GM12865 (cell line): ENCODE data around the gene DLG1.

ENCODE experiments used
- DNase-seq: peaks from one replicate; pipeline ENCODE4 v3.0.0; 2010; ENCODE audit warnings: low read depth
- H3K4me3 ChIP-seq: 2 replicates; pipeline ENCODE4 v1.5.1; 2011; ENCODE audit warnings: mild to moderate bottlenecking, low read depth, low read length, control low read depth
- TF ChIP-seq, protein P1 (sequence below): IDR thresholded peaks from 2 replicates; pipeline ENCODE4 v1.5.1; 2011; ENCODE audit warnings: low read length, control low read depth, low read depth, inconsistent platforms; ENCODE audit not compliant: insufficient read depth; ENCODE audit errors: missing control alignments

DLG1 gene

DNA sequence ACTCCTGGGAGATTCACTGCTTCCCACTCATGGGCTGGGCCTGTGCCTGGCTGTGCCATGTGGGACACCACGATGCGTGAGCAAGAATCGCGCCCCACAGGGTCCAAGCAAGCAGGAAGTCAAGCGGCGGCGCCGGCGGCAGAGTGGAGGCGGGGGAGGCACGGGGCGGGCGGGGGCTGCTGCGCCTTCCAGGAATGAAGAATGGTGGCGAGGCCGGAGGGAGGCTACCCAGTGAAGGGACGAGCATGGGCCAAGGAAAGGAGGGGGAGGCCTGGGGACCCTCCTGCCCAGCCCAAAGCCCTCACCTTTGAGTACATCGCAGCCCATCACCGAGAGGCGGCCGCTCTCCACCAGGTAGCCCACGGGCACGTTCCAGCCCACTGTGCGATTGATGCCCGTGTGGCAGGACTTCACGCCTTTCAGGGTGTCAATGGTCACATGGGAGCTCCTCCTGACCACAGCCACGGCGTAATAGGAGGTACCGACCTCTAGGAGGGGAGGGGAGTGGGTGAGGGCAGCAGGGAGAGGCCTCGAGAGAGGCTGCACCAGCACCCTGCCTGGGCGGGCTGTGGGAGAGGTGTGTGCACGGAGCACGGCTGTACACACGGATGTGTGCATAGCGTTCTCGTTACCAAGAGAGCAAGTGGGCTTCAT lies 274.3 kb downstream of the DLG1 start:
- TF ChIP-seq, protein P1, sequence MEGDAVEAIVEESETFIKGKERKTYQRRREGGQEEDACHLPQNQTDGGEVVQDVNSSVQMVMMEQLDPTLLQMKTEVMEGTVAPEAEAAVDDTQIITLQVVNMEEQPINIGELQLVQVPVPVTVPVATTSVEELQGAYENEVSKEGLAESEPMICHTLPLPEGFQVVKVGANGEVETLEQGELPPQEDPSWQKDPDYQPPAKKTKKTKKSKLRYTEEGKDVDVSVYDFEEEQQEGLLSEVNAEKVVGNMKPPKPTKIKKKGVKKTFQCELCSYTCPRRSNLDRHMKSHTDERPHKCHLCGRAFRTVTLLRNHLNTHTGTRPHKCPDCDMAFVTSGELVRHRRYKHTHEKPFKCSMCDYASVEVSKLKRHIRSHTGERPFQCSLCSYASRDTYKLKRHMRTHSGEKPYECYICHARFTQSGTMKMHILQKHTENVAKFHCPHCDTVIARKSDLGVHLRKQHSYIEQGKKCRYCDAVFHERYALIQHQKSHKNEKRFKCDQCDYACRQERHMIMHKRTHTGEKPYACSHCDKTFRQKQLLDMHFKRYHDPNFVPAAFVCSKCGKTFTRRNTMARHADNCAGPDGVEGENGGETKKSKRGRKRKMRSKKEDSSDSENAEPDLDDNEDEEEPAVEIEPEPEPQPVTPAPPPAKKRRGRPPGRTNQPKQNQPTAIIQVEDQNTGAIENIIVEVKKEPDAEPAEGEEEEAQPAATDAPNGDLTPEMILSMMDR = no peak
- DNase-seq = peak; percentile 25
- peak overlapping the region; percentile 30; the same call in 1 of the 2 replicates for H3K4me3 ChIP-seq

DNA sequence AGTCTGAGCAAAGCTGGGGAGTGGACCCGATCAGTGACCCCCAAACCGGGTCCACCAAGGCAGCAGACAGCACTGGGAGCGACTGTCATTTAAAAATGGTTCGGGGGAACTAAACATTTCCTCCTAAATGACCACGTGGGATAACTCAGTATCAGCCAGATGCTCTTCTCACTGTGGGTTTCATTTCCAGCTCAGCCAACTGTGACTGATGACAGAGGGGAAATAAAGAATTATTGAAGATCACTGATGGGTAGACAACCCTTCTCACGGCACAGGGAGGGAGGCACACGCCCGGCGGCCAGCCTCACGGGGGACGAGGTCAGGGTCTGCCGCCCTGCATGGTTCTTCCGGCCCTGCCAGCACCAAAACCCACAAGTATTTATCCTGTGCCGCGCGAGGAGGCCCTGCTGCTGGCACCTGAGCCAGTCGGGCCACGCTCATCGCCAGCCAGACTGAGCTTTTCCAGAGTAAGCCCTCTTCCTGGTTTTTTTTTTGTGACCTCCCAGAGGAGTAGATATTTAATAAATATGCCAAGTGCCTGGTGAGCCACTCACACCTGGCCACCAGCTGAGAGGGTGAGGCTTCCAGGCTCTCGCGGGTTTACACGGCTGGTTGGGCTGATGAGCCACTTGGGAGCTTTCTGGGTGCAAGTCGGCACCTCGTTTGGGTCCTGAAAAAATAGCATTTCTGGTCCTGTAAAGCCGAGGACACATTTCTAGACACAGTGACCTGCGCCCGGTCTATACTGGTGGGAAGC lies 275.0 kb downstream of the DLG1 start:
- TF ChIP-seq, protein P1 = no peak
- DNase-seq = peak; percentile 70
- peak overlapping the region; percentile 30 for H3K4me3 ChIP-seq

DNA sequence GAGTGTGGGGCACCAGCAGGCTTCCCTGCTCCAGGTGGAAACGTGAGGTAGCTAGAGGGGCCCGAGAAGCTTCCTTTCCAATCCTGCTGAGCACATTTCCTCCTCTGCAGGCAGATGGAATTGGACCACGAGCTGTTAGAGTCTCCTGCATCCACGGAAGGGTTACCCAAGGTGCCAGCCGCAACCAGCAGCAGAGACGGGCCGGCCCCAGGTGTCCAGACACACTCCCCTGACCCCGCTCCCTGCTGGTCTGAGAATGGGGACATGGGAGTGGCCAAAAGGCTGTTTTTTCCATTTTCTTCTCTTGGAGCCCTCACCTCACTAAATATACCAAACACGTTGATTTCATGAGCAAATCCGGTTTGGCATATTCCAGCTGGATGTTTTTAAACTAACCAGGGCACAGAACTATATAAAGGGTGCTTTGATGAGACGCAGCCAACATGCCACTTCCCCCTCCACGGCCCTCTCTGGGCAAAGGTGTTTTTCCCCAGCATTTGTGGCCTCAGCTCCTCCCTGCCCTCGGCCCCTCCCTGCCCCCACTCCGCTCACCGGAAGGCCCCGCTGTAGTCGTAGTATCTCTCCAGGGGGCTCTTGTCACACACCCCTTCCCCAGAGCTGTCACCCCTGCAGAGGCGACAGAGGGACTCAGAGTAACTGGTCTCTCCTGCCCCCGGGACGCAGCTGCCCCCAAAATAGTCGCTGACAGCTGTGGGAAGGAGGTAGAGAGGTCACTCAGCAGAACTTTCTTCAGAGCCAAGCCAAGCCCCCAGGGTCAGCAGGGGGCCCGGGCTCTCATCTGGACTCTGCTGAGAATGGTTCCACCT lies 275.8 kb downstream of the DLG1 start:
- TF ChIP-seq, protein P1 = no peak
- H3K4me3 ChIP-seq = peak overlapping the region; percentile 30
- DNase-seq = peak; percentile 37

DNA sequence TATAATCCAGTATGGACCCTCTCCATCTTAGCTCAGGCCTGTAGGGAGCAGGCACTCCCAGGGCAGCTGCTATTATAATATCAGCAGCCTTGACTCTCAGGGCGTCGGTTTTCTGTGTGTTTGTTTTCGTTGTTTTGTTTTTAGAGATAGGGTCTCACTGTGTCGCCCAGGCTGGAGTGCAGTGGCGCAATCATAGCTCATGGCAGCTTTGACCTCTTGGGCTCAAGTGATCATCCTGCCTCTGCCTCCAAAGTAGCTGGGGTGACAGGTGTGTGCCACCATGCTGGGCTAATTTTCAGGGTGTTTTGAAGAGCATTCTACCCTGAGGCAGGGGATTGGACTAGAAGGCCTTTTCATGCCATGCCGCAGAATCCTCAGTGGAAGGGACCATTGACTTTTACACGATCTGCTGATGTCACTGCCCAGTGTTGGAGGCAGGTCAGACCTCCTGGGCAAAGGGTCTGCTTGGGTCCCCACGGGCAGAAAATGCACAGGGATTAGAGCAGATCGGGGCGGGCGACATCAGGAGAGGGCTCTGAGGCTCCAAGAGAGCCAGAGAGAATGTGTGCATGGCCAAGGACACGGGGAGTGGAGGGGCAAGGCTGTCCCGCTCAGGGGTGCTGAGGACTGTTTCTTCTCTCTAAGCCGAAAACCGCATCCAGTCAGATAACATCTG lies 276.5 kb downstream of the DLG1 start:
- TF ChIP-seq, protein P1 = no peak
- H3K4me3 ChIP-seq = no peak overlapping the region
- no peak for DNase-seq

DNA sequence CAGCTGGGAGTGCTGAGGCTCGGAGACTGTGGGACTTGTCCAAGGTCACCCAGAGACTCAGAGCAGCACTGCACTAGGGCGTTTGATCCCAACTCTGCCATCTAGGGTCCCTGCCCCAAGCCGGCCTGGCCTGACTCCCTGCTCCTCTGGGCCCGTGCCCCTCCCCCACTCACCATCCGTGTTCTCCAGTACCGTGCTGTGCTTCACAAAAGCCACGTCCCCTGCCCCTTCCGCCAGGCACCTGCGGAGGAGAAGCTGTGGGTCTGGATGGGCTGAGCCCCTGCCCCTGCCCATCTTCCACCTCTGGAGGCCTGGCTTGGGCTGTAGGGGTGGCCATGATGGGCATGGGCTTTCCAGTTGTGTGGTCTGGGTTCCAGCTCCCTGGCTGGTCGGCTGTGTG lies 277.2 kb downstream of the DLG1 start:
- DNase-seq = no peak

DNA sequence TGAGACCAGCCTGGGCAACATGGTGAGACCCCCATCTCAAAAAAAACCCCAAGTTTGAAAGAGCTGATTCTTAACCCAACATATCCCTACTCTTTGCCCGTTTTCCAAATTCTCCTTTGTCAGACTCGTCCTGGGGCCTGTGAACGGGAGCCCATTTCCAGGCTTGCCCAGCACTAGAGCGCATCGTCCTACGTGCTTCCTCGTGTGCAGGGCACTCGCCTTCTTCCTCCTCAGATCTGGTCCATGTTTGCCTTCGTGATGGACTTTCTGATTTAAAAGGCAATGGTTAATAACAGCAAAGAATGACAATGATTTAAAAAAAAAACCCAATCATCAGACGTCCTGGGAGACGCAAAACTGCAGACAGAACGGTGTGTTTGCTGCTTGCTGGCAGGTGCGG lies 278.9 kb downstream of the DLG1 start:
- DNase-seq = no peak
- TF ChIP-seq, protein P1 = no peak
- no peak overlapping the region for H3K4me3 ChIP-seq

More for the DNA sequence above, 277.2 kb downstream of the DLG1 start:
- no peak overlapping the region for H3K4me3 ChIP-seq
- TF ChIP-seq, protein P1 = no peak
